HEK293T (cell line): ENCODE results near the gene WDR74.

Experiments used
- CTCF ChIA-PET: fragments of 350-600 bp; formaldehyde crosslinking; extraction: SDS; loops from one replicate; lab custom pipeline; 2021; ENCODE audit warnings: antibody characterized with exemption, inconsistent platforms; lab: Yijun Ruan, JAX
- POLR2A ChIA-PET: fragments of 350-600 bp; formaldehyde crosslinking; extraction: SDS; loops from one replicate; lab custom pipeline; 2020; ENCODE audit warnings: antibody characterized with exemption, inconsistent platforms; lab: Yijun Ruan, JAX
- DNase-seq: peaks from one replicate; pipeline ENCODE4 v3.0.0; 2012; ENCODE audit warnings: mixed read lengths; ENCODE audit errors: extremely low spot score
- ARNT ChIP-seq: fragments of 450-650 bp; IDR thresholded peaks from 2 replicates; pipeline ENCODE4 v1.6.1; 2017; ENCODE audit warnings: mild to moderate bottlenecking
- BHLHE40 ChIP-seq: fragments of 450-650 bp; IDR thresholded peaks from 2 replicates; pipeline ENCODE4 v1.6.1; 2016; ENCODE audit warnings: mild to moderate bottlenecking, moderate library complexity, borderline replicate concordance
- CTBP1 ChIP-seq: fragments of 450-650 bp; IDR thresholded peaks from 2 replicates; pipeline ENCODE4 v1.6.1; 2016; ENCODE audit warnings: borderline replicate concordance
- ELF4 ChIP-seq: fragments of 450-650 bp; IDR thresholded peaks from 2 replicates; pipeline ENCODE4 v1.6.1; 2017; ENCODE audit warnings: antibody characterized with exemption
- FOXA1 ChIP-seq: fragments of 450-650 bp; IDR thresholded peaks from 2 replicates; pipeline ENCODE4 v1.6.1; 2016; ENCODE audit warnings: mild to moderate bottlenecking
- FOXK2 ChIP-seq: fragments of 450-650 bp; IDR thresholded peaks from 2 replicates; pipeline ENCODE4 v1.6.1; 2016; ENCODE audit warnings: mild to moderate bottlenecking
- FOXM1 ChIP-seq: fragments of 450-650 bp; IDR thresholded peaks from 2 replicates; pipeline ENCODE4 v1.6.1; 2017; ENCODE audit warnings: mild to moderate bottlenecking, borderline replicate concordance
- HDGF ChIP-seq: fragments of 450-650 bp; IDR thresholded peaks from 2 replicates; pipeline ENCODE4 v1.6.1; 2017; ENCODE audit warnings: antibody characterized with exemption, borderline replicate concordance
- L3MBTL2 ChIP-seq: fragments of 450-650 bp; conservative IDR thresholded peaks from 2 replicates; pipeline ENCODE4 v1.6.1; 2016; ENCODE audit warnings: mild to moderate bottlenecking
- LEF1 ChIP-seq: fragments of 450-650 bp; IDR thresholded peaks from 2 replicates; pipeline ENCODE4 v1.6.1; 2017; ENCODE audit warnings: mild to moderate bottlenecking, borderline replicate concordance
- NFRKB ChIP-seq: fragments of 450-650 bp; IDR thresholded peaks from 2 replicates; pipeline ENCODE4 v1.6.1; 2016; ENCODE audit warnings: mild to moderate bottlenecking, moderate library complexity
- PKNOX1 ChIP-seq: fragments of 450-650 bp; IDR thresholded peaks from 2 replicates; pipeline ENCODE4 v1.6.1; 2016
- SP1 ChIP-seq: fragments of 450-650 bp; IDR thresholded peaks from 2 replicates; pipeline ENCODE4 v1.6.1; 2017
- SUZ12 ChIP-seq: fragments of 450-650 bp; IDR thresholded peaks from 2 replicates; pipeline ENCODE4 v1.6.1; 2016; ENCODE audit warnings: mild to moderate bottlenecking
- TARDBP ChIP-seq: fragments of 450-650 bp; IDR thresholded peaks from 2 replicates; pipeline ENCODE4 v1.6.1; 2016
- ZNF384 ChIP-seq: fragments of 450-650 bp; IDR thresholded peaks from 2 replicates; pipeline ENCODE4 v1.6.1; 2016

The WDR74 gene

DNA sequence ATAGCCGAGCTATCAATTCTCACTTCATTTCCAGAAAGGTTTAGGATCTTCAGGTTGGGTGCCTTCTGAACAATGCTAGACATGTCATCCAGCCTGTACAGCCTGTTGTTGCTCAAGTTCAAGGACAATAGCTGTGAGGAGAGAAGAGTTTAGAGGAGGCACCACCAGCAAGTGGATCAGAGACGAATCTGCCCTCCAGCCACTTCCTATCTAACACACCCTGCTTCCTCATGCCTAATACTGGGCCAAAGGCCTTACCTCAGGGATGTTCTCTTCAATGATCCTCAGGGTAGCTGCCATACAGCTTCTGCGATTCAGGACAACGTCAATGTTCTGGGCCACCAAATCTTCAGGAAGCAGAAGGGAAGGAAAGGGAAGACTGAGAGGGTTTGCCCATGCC lies 38.3 kb downstream of the WDR74 start:
- no peak for DNase-seq
- ChIA-PET CTCF (no interaction called here), POLR2A (interaction anchor here (0.7 to 2.4 kb wide), 10 partner anchors 10 to 89 kb away, joined by 3 to 11 read pairs (median 4); partner anchors contain the start of genes HNRNPUL2, STX5, TMEM179B and ZBTB3)

GRCh38 chr11:62799486-62799885 lies 39.9 kb downstream of the WDR74 start:
- DNase-seq: no peak
- TF ChIP-seq ELF4 (no peak), CTBP1 (no peak), NFRKB (no peak), SUZ12 (no peak), HDGF (no peak)
- ChIA-PET POLR2A (interaction anchor here (1.4 to 2.4 kb wide), 2 partner anchors 9 to 42 kb away, joined by 3 to 11 read pairs; no protein-coding TSS in a partner anchor), CTCF (no interaction called here)

More for the DNA sequence above, 38.3 kb downstream of the WDR74 start:
- TF ChIP-seq TARDBP (no peak), FOXA1 (no peak), ELF4 (no peak), CTBP1 (no peak), ZNF384 (no peak), L3MBTL2 (no peak), LEF1 (no peak), SP1 (no peak)

GRCh38 chr11:62796281-62796680 lies 43.1 kb downstream of the WDR74 start:
- no peak for DNase-seq
- ChIA-PET CTCF (interaction anchor here (1.4 kb wide), 1 partner anchor 9 kb away, joined by 4 read pairs; the partner anchor contains the start of gene TMEM179B), POLR2A (interaction anchor here (1.0 to 2.0 kb wide), 6 partner anchors 8 to 60 kb away, joined by 3 to 6 read pairs (median 5); partner anchors contain the start of gene TMEM179B)
- TF ChIP-seq ZNF384: no peak
- TF ChIP-seq HDGF: no peak
- TF ChIP-seq L3MBTL2: no peak
- no peak for TF ChIP-seq FOXA1
- no peak for TF ChIP-seq ARNT
- TF ChIP-seq SP1: no peak
- TF ChIP-seq BHLHE40: no peak
- no peak for TF ChIP-seq NFRKB
- no peak for TF ChIP-seq ELF4
- no peak for TF ChIP-seq FOXM1
- no peak for TF ChIP-seq TARDBP
- no peak for TF ChIP-seq CTBP1
- TF ChIP-seq LEF1: no peak
- TF ChIP-seq FOXK2: no peak
- TF ChIP-seq SUZ12: no peak
- no peak for TF ChIP-seq PKNOX1

GRCh38 chr11:62794201-62794775 lies 45.1 kb downstream of the WDR74 start:
- no peak for TF ChIP-seq FOXK2
- TF ChIP-seq FOXM1: no peak
- TF ChIP-seq ARNT: no peak
- no peak for TF ChIP-seq BHLHE40
- TF ChIP-seq ZNF384: no peak
- TF ChIP-seq L3MBTL2: no peak
- no peak for TF ChIP-seq SP1
- TF ChIP-seq SUZ12: no peak
- no peak for TF ChIP-seq PKNOX1
- no peak for TF ChIP-seq NFRKB
- no peak for TF ChIP-seq LEF1
- CTCF ChIA-PET: interaction anchor here (0.6 to 0.8 kb wide), 2 partner anchors 114 to 332 kb away, joined by 3 read pairs; no protein-coding TSS in a partner anchor
- POLR2A ChIA-PET: interaction anchor here (1.0 to 2.0 kb wide), 6 partner anchors 10 to 87 kb away, joined by 3 to 5 read pairs (median 5); partner anchors contain the start of genes NXF1 and ZBTB3
- no peak for DNase-seq

- CTCF ChIA-PET: interaction anchor here (0.5 kb wide), 1 partner anchor 62 kb away, joined by 3 read pairs; no protein-coding TSS in a partner anchor
- no peak for DNase-seq
- POLR2A ChIA-PET: interaction anchor here (0.6 to 8.8 kb wide), 5 partner anchors 12 to 88 kb away, joined by 3 to 144 read pairs (median 5); partner anchors contain the start of genes TAF6L and WDR74
- TF ChIP-seq BHLHE40 (no peak), ARNT (no peak), FOXK2 (no peak), CTBP1 (no peak), PKNOX1 (no peak), ELF4 (no peak), FOXM1 (no peak), SUZ12 (no peak), TARDBP (no peak), LEF1 (no peak), SP1 (no peak), HDGF (no peak), NFRKB (no peak), FOXA1 (no peak)
Measured at GRCh38 chr11:62792202-62792575, 47.2 kb downstream of the WDR74 start.
